ENCODE measurements around the gene LDB2.
"Not testable (repeated sequence)": the region's sequence is repeated elsewhere in the genome, so short reads cannot be mapped to it uniquely, and the experiment has no call there.

The LDB2 gene

GRCh38 chr4:16897991-16898827 is at the start of gene LDB2:
LDB2 (minus strand) TSS chr4:16898645.
- no peak for DNase-seq

DNA sequence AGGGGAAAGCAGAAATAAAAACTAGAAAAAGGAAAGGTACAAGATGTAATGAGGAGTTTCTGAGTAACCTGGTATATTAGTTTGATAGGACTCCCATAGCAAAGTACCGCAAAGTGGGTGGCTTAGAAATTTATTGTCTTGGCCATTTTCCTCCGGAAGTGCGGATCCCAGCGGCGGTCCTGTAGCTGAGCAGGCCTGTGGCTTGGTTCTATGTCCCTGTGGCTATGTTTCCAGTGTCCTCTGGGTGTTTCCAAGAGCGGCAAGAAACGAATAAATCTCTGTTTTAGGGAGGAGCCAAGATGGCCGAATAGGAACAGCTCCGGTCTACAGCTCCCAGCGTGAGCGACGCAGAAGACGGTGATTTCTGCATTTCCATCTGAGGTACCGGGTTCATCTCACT is 44.0 kb upstream of the LDB2 start:
- no peak for DNase-seq

DNA sequence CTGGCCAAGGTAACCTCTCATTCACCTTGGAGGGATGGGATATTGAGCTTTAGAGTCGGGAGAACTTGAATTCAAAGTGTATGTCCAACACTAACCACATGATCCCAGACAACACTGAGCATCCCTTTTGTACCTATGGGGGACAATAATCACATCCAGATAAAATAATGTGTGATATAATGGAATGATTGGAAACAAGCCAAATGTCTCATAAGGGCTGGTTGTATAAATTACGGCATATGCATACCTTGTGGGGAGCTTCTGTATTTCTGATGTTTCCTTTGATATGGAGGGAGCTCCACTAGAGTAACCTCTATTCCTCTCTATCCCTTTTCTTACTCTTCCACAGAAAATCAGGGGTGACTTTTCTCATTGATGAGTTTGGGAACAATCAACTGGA is 40.7 kb upstream of the LDB2 start:
- DNase-seq: no peak

DNA sequence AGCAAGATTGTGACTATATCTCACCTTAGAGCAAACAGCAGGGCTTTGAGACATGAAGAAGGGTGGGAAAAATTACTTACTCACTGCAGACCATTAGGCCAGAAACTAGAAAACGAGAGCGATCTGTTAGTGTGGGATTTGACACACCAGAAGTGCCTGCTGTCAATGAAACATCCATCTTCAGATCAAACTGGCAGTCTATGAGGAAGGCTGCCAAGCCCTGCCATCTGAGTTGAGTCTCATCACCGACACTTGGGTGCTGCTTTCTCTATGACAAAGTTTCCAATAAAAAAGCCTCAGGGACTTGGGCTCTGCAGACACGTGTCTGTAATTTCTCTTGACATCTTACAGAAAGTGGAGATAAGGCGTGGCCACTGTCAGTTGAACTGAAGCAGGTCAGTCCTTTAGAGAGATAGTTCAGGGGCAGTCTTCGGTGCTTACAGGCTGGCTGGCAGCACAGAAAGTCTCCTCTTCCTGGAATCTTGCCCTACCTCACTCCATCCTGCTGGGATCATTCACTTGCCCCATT is 40.1 kb upstream of the LDB2 start:
- no peak for DNase-seq

DNA sequence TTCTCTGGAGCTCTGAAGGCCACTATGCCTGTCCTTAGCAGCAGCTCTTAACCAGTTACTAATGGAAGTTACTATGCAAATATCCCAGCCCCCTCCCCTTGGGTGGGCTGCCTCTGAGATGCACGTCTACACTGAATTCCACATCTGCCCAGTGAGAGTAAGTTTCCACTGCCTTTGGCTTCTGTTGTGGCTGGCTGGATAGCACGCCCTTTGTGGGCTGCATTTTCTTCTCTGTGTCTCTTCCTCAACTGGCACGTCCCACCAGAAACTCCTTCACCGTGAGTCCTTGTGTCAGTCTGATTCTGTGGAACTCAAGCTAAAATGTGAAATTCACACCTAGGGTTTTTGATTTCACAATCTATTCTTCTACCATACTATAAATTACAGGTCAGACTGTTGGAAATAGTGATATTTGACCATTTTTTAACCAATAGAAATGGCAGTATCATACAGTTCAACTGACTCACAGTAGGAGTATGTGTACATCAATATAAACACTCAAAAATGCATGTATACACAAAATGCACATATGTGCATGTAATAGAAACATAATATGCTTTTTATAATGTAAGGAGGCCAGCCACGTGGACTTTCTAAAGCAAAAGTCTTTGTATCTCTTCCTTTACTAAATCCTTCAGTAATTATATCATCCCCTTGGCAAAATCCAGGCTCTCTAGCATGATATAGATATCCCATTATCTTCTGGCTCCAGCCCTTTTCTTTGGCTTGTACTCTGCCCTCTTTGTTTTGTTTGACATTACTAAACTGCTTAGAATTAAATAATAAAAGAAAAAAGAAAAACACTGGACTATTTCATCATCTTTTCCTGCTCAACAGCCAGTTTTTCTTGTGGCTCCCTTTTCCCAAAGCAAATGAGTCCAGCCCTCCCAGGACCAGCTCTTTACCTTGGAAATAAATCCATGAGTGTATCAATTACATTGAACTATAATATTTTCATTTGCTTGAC is 33.2 kb upstream of the LDB2 start:
- DNase-seq: no peak

- DNase-seq: no peak
Measured at GRCh38 chr4:16926214-16926613, 27.8 kb upstream of the LDB2 start.

DNA sequence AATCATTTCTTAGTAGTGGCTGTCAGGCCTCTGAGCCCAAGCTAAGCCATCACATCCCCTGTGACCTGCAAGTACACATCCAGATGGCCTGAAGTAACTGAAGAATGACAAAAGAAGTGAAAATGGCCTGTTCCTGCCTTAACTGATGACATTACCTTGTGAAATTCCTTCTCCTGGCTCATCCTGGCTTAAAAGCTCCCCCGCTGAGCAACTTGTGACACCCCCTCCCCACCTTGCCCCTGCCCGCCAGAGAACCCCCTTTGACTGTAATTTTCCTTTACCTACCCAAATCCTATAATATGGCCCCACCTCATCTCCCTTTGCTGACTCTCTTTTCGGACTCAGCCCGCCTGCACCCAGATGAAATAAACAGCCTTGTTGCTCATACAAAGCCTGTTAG is 20.3 kb upstream of the LDB2 start:
- DNase-seq: not testable (repeated sequence)

GRCh38 chr4:16916719-16917337 is 18.4 kb upstream of the LDB2 start:
- peak; percentile 14 to 57 (median 42) for DNase-seq

- DNase-seq: no peak
Measured at GRCh38 chr4:16916031-16916430, 17.6 kb upstream of the LDB2 start.

GRCh38 chr4:16914208-16914607 is 15.8 kb upstream of the LDB2 start:
- no peak for DNase-seq

DNA sequence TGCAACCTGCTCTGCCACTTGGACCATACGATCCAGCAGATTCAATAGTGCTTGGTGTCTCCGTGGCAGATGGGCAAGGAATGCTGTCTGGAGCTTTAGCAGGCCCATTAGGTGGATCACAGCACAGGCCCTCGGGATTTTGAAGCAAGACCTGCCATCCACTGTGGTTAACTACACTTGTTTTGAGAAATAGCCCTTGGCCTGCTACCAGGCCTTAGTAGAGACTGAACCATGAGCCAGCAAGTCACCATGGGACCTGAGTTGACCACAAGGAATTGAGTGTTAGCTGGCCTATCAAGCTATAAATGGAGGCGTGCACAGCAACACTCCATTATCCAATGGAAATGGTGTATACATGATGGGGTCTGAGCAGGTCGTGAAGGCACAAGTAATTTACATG is 14.5 kb upstream of the LDB2 start:
- no peak for DNase-seq

- no peak for DNase-seq
Measured at GRCh38 chr4:16909281-16909680, 10.8 kb upstream of the LDB2 start.

DNA sequence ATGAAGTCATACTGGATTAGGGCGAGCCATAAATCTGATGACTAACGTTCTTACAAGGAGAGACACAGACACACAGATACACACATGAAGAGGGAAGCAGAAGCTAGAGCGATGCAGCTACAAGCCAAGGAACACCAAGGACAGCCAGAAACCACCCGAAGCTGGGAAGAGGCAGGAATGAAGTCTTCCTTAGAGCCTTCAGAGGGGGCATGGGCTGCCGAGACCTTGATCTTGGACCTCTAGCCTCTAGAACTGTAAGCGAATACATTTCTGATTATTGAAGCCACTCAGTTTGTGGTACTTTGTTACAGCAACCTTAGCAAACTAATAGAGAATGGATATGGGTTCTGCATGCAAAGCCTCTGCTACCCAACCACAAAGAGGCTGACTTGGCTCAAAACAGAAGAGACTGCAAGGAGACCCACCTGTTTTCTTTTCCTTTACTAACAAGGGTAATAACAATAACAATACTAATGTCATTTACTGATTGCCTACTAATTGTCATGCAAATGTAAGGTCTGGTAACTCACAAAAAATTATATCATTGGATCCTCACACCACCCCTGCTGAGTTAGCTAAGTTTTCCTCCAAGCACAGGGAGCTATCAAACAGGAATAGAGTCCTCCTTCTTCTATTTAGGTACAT is 10.1 kb upstream of the LDB2 start:
- DNase-seq: no peak

DNA sequence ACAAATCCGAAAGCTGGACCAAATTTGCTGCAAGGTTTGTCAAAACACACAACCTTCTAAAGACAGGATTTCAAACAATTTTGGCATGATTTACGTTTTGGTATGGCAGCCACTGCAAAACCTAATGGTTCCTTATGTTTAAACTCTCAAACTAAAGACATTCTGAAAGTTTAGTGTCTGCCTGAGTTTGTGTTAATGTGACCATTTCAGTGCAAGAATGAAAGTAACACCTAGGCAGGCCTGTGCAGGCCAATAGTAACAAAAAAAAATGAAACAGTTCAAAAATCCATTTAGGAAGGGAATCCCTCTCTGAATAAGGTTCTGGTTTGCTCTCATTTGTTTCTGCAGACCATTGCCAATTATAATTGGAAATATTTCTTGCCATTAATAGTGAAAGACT is 1.9 kb upstream of the LDB2 start:
- no peak for DNase-seq

DNA sequence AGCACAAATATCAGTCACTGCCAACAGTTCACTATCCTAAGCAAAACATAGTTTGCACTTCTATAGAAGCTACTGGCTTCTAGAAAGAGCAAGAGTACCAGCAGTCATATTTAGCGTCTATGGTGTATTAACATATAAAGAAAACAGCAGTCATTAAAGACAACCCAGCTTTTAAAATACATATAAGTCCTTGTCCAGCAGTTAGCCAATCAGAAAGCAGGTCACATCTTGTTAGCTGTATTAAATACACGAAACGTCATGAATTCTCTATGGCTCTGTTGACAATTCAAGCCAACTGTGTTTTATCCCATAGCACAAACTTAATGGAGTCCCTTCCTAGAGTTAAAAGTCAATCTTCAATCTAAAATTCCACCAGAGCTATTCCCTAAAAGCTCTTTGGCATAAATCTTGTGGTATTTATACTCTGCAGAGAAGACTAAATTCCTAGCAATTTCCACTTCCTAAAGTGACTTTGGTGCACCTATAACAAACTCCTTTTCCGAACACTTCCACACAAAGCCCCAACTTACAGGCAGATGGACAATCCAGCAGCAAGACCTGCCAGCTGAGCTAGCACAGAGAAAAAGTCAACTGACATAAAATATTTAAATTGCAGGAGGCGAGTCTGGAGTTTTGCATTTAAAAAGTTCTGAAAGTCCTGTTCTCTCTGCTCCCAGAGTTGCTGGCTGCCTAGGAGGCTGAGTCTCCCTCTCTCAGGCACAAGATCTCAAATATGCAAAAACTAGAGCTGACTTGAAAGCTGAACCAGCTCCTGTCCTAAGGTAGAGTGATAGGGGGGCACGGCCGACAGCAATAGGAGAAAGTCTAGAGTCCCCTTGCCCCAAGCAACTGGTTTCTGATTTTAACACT is 1.3 kb downstream of the LDB2 start:
- no peak for DNase-seq

- no peak for DNase-seq
Measured at GRCh38 chr4:16894406-16894805, 4.0 kb downstream of the LDB2 start.

DNA sequence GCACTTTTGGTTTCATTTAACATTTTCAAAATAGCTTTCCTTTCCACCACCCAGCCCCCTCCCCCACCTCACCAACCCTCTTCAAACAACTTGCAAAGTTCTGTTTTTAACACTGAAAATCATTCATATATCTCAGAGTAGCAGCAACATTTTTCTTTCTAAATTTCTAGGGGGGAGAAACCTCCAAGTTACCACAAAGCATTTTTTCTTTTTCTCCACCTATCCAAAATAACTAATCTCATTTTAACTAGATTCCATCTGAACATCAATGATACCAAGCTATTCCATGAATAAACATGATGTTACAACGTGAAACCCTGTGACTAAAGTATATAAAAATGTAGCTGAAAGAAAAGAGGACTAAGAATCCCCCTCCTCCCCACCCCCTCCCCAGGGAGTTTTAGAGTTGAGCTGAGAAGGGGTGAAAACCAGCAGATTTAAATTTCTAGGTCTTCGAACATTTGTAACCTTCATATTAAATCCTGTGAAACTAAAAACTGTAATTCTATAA is 5.2 kb downstream of the LDB2 start:
- no peak for DNase-seq

GRCh38 chr4:16890651-16891050 is 7.8 kb downstream of the LDB2 start:
- no peak for DNase-seq

- DNase-seq: no peak
Measured at GRCh38 chr4:16889945-16890344, 8.5 kb downstream of the LDB2 start.

GRCh38 chr4:16887887-16888286 is 10.6 kb downstream of the LDB2 start:
- no peak for DNase-seq
